AG04450 (cell line): Measurements from ENCODE around the gene ROBO1. TPM values are rescaled to one million over a fixed set of nuclear protein-coding genes. Genes with fewer than 3 reads are reported as not detected.

Experiments
- CTCF ChIA-PET: fragments of 300-600, 350-600 bp; formaldehyde crosslinking; extraction: SDS; loops from one replicate; lab custom pipeline; 2022; ENCODE audit warnings: antibody characterized with exemption, inconsistent platforms; lab: Charles Lee
- POLR2A ChIA-PET: fragments of 350-600 bp; formaldehyde crosslinking; extraction: SDS; loops from one replicate; lab custom pipeline; 2021; ENCODE audit warnings: antibody characterized with exemption, inconsistent platforms; lab: Yijun Ruan, JAX
- DNase-seq: peaks from one replicate; pipeline ENCODE4 v3.0.0-alpha.2; 2011; ENCODE audit warnings: low read depth, low spot score
- H3K27ac ChIP-seq: one replicate; pipeline ENCODE4 v1.5.1; 2012; ENCODE audit warnings: low read depth, low read length, control low read depth
- H3K27me3 ChIP-seq: one replicate; pipeline ENCODE4 v1.6.0; 2012; ENCODE audit warnings: low read length; ENCODE audit not compliant: control insufficient read depth, insufficient read depth
- H3K4me3 ChIP-seq: 2 replicates; pipeline ENCODE4 v1.5.1; 2011; ENCODE audit warnings: mild to moderate bottlenecking, low read depth, low read length, control low read depth
- H3K9me3 ChIP-seq: 2 replicates; pipeline ENCODE4 v1.5.1; 2012; ENCODE audit warnings: low read length; ENCODE audit not compliant: control insufficient read depth, insufficient read depth
- CTCF ChIP-seq: IDR thresholded peaks from 2 replicates; pipeline ENCODE4 v1.5.1; 2011; ENCODE audit warnings: low read depth, low read length, control low read depth, inconsistent platforms
- polyA plus RNA-seq: library from polyadenylated mRNA; depleted of rRNA; stranded (reverse); fragments of >200 nt; gene quantifications from 2 replicates; pipeline ENCODE4 v1.2.3, GENCODE V29; 2011

Gene ROBO1
- polyA plus RNA-seq, 1 experiment = 66.0 TPM

GRCh38 chr3:78868570-78868969 lies 899.2 kb downstream of the ROBO1 start:
- ChIA-PET CTCF (interaction anchor here (0.6 kb wide), 1 partner anchor 10 kb away, joined by 3 read pairs; no protein-coding TSS in a partner anchor), POLR2A (interaction anchor here (1.6 kb wide), 1 partner anchor 32 kb away, joined by 3 read pairs; no protein-coding TSS in a partner anchor)
- no peak for TF ChIP-seq CTCF
- Histone ChIP-seq H3K27ac (no peak overlapping the region), H3K27me3 (no peaks in the 10 kb centered on the region), H3K4me3 (no peak overlapping the region), H3K9me3 (no peaks in the 10 kb centered on the region)
- DNase-seq = no peak

DNA sequence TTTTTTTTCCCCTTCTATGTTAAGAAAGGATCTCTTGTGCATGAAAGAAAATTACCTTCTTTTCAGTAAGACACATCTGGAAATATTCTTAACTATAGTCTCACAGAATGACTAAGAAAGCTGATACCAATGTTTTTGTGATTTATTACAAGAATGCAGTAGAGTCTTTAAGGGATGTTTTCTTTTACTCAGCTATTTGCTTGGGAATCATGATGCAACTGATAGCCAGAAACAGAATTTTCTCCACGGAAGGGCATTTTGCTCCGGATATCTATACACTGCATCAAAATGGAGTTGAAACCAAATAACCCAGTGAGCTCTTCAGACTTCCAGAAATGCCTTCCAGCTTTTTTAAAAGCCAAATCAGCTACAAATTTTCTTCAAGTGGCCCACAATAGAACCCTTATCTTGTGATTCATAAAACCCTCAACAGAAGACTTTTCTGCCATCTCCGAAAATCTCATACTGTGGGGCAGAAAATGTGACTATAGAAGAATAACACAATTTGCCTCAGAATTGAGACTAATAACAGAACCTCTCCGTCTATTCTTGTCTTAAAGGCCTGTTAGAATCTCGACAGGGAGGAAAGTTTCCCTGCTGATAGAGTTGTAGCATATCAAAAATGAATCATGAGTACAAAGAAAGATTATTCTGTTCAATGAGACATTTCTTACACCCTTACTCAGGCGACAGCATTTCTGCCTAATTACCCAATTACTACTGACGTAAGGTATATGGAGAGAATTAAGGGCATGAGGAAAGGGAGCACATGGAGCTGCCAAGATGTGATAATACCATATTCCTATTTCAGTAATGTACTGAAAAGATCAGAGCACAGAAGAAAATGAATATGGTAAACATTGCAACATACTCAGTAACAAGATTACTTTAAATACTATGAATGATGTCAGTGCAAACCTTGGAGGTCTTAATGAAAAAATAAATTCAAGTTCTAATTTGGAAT lies 900.1 kb downstream of the ROBO1 start:
- Histone ChIP-seq H3K4me3 (no peak overlapping the region), H3K9me3 (no peaks in the 10 kb centered on the region), H3K27me3 (no peaks in the 10 kb centered on the region), H3K27ac (no peak overlapping the region)
- no peak for DNase-seq
- ChIA-PET CTCF (interaction anchor here (0.6 to 1.1 kb wide), 2 partner anchors 11 to 111 kb away, joined by 3 to 4 read pairs; no protein-coding TSS in a partner anchor), POLR2A (interaction anchor here (0.9 to 1.6 kb wide), 2 partner anchors 33 to 151 kb away, joined by 3 read pairs; no protein-coding TSS in a partner anchor)
- TF ChIP-seq CTCF = no peak

- DNase-seq = no peak
- POLR2A ChIA-PET = no interaction called here
- no peak for TF ChIP-seq CTCF
- CTCF ChIA-PET = no interaction called here
- H3K27ac ChIP-seq = no peak overlapping the region
- no peak overlapping the region for H3K4me3 ChIP-seq
- H3K9me3 ChIP-seq = no peaks in the 10 kb centered on the region
- no peaks in the 10 kb centered on the region for H3K27me3 ChIP-seq
These were observed 904.2 kb downstream of the ROBO1 start for GRCh38 chr3:78863306-78864203.

- ChIA-PET CTCF (no interaction called here), POLR2A (no interaction called here)
- TF ChIP-seq CTCF = no peak
- no peak overlapping the region for H3K4me3 ChIP-seq
- no peak overlapping the region for H3K27ac ChIP-seq
- H3K9me3 ChIP-seq = no peaks in the 10 kb centered on the region
- no peak for DNase-seq
- no peaks in the 10 kb centered on the region for H3K27me3 ChIP-seq
These were observed 906.6 kb downstream of the ROBO1 start for GRCh38 chr3:78861156-78861555.
